A673 (cell line): ENCODE measurements around the gene HMGN1. TPM values are rescaled to one million over a fixed set of nuclear protein-coding genes. Genes with fewer than 3 reads are reported as not detected.

Experiments
- BruUV-seq: library from RNA; stranded (reverse); fragments of 400-500 nt; replicated peaks from 2 replicates; lab custom pipeline; 2021; lab: Mats Ljungman, UMichigan
- CTCF ChIA-PET: fragments of 300-600 bp; sonication (Branson Sonifier 250); formaldehyde crosslinking; loops from one replicate; lab custom pipeline; 2022; ENCODE audit warnings: antibody characterized with exemption; lab: Charles Lee
- POLR2A ChIA-PET: fragments of 300-600 bp; sonication (Branson Sonifier 250); formaldehyde crosslinking; loops from one replicate; lab custom pipeline; 2022; ENCODE audit warnings: antibody characterized with exemption; ENCODE audit not compliant: low non-redundant PET; lab: Charles Lee
- DNase-seq: peaks from one replicate; pipeline ENCODE4 v3.0.0-alpha.2; 2015; ENCODE audit warnings: low spot score
- H3K27ac ChIP-seq: fragments of 200-600 bp; sonication (generic); 2 replicates; pipeline ENCODE4 v1.5.1; 2016; ENCODE audit warnings: mixed run types, low read depth, mild to moderate bottlenecking, mixed read lengths, antibody characterized with exemption, low read length; ENCODE audit not compliant: poor library complexity, severe bottlenecking
- H3K27me3 ChIP-seq: fragments of 200-600 bp; sonication (generic); replicated peaks from 2 replicates; pipeline ENCODE4 v1.6.1; 2017; ENCODE audit warnings: mixed run types, low read depth, mild to moderate bottlenecking, mixed read lengths, antibody characterized with exemption, low read length; ENCODE audit not compliant: insufficient read depth, poor library complexity
- H3K36me3 ChIP-seq: fragments of 200-600 bp; sonication (generic); 2 replicates; pipeline ENCODE4 v1.6.1; 2016; ENCODE audit warnings: mixed run types, mild to moderate bottlenecking, mixed read lengths, antibody characterized with exemption, low read length; ENCODE audit not compliant: insufficient read depth, poor library complexity, severe bottlenecking
- H3K4me1 ChIP-seq: fragments of 200-600 bp; sonication (generic); 2 replicates; pipeline ENCODE4 v1.6.1; 2017; ENCODE audit warnings: mixed run types, mild to moderate bottlenecking, mixed read lengths, antibody characterized with exemption, low read length; ENCODE audit not compliant: insufficient read depth, poor library complexity, severe bottlenecking
- H3K4me3 ChIP-seq: fragments of 200-600 bp; sonication (generic); 2 replicates; pipeline ENCODE4 v1.5.1; 2016; ENCODE audit warnings: low read depth, mixed run types, mild to moderate bottlenecking, mixed read lengths, low read length; ENCODE audit not compliant: poor library complexity, severe bottlenecking
- H3K9me3 ChIP-seq: fragments of 200-600 bp; sonication (generic); 2 replicates; pipeline ENCODE4 v1.6.1; 2016; ENCODE audit warnings: mixed run types, low read depth, mild to moderate bottlenecking, mixed read lengths, antibody characterized with exemption, low read length; ENCODE audit not compliant: poor library complexity, severe bottlenecking
- EZH2 ChIP-seq: fragments of 200-600 bp; sonication (generic); IDR thresholded peaks from 2 replicates; pipeline ENCODE4 v1.6.1; 2017; ENCODE audit warnings: borderline replicate concordance, low read depth, mild to moderate bottlenecking, mixed read lengths, antibody characterized with exemption, low read length; ENCODE audit not compliant: poor library complexity, severe bottlenecking
- intact Hi-C: fragments of 100-400 bp; cut with micrococcal nuclease; formaldehyde crosslinking; loops from one replicate; pipeline ENCODE4 v1.10.0; 2022; ENCODE audit not compliant: unreplicated experiment
- total RNA-seq: library from RNA; stranded (reverse); gene quantifications from 2 replicates; pipeline ENCODE4 v1.2.3, GENCODE V29; 2021
- TF ChIP-seq, protein P1 (sequence below): fragments of 300-800, 200-600 bp; sonication (generic); conservative IDR thresholded peaks from 2 replicates; pipeline ENCODE4 v1.5.1; 2017; ENCODE audit warnings: low read depth, mild to moderate bottlenecking, antibody characterized with exemption, low read length, moderate library complexity, mixed read lengths

The HMGN1 gene
- total RNA-seq, 1 experiment from 2014 or later, result 457 TPM

DNA sequence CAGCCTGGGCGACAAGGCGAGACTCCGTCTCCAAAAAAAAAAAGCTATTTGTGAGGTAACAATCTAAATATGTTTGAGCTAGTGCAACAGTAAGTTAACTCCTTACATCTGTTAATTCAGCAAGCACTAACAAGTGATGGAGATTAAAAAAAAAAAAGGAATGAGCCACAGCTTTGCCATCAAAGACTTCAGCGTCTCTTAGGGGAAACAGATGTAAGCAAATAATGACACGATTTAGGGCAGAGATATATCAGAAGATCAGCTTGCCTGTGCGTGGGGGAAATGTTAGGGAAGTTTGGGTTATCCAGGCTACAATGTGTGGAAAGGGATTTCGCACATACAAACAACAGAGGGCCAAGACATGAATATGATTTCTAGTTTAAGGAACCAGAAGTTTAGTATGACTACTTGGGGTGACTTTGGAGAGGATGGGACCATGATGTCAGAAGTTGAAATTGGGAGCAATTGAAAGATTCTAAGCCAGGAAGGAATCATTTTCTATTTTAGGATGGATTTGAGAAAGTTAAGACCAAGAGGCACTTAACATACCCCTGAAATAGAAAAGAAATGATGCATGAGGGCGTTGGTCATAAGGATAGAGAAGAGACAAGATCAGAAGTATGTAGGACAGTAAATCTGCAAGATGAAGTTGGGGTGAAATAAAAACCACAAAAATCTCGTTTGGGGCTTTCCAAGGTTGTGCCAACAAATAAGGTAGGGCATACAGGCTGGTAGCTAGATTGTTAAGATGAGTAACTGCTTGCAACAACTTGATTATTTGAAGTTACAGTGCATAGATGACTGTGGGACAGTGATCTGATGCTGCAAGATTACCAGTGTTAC, 33.1 kb downstream of the HMGN1 start:
- BruUV-seq, result TSS peak; percentile 17
- no peak for DNase-seq
- intact Hi-C loops, result loop anchor here (2.0 kb wide), 1 partner anchor 73 kb away; no protein-coding TSS in a partner anchor

DNA sequence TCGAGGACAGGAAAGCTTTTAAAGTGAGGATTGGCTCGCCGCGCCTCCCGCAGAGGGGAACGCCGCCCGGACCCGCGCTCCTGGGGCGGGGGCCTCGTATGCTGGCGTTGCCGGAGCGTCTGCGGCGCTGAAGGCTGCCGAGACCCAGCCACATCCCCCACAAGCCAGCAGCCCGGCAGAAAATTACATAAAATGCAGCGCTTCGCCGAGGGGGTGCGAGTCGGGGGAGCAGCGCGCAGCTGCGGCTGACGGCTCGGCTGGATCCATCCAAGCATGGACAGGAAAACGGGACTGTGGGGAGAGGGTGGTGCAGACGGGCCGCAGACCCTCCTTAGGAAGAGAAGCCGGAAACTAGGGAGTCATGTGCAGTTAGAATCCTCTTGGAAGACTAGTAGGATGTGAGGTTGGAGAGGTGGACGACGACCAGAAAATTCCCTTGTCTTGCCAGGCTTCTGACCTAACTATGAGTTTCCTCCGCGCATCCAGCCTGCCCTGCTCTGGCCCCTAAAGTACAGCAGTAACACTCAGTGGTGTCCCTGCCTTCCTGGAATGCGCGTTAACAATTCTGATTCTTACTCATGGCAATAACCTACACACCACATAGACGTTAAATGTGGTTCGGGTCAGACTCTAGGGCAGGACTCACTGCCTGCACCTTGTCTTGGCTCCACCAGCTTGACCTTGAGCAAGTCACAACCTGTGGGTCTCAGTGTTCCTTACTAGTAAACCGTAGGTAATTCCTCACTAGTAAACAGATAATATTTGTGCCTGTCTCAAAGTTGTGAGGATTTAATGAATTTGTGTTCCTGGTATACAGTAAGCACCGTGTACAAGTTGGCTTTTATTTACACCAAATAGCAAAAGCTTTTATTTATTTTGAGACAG, 34.5 kb downstream of the HMGN1 start:
- peaks cover 15% of the 10 kb centered on the region for H3K4me1 ChIP-seq
- TF ChIP-seq, protein P1, sequence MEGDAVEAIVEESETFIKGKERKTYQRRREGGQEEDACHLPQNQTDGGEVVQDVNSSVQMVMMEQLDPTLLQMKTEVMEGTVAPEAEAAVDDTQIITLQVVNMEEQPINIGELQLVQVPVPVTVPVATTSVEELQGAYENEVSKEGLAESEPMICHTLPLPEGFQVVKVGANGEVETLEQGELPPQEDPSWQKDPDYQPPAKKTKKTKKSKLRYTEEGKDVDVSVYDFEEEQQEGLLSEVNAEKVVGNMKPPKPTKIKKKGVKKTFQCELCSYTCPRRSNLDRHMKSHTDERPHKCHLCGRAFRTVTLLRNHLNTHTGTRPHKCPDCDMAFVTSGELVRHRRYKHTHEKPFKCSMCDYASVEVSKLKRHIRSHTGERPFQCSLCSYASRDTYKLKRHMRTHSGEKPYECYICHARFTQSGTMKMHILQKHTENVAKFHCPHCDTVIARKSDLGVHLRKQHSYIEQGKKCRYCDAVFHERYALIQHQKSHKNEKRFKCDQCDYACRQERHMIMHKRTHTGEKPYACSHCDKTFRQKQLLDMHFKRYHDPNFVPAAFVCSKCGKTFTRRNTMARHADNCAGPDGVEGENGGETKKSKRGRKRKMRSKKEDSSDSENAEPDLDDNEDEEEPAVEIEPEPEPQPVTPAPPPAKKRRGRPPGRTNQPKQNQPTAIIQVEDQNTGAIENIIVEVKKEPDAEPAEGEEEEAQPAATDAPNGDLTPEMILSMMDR, result no peak
- no peak for TF ChIP-seq EZH2
- TSS peak; percentile 75 for BruUV-seq
- ChIA-PET POLR2A (no interaction called here), CTCF (no interaction called here)
- peak; percentile 58 for DNase-seq
- no peaks in the 10 kb centered on the region for H3K9me3 ChIP-seq
- no peaks in the 10 kb centered on the region for H3K27me3 ChIP-seq
- intact Hi-C loops, result loop anchor here (2.0 kb wide), 1 partner anchor 74 kb away; no protein-coding TSS in a partner anchor
- H3K4me3 ChIP-seq, result peak overlapping the region; percentile 70
- H3K36me3 ChIP-seq, result peaks cover 15% of the 10 kb centered on the region
- H3K27ac ChIP-seq, result peak overlapping the region; percentile 99

More for the DNA sequence above, 33.1 kb downstream of the HMGN1 start:
- CTCF ChIA-PET, result no interaction called here
- Histone ChIP-seq H3K4me1 (peaks cover 15% of the 10 kb centered on the region), H3K4me3 (no peak overlapping the region), H3K36me3 (peaks cover 9% of the 10 kb centered on the region), H3K9me3 (no peaks in the 10 kb centered on the region), H3K27me3 (no peaks in the 10 kb centered on the region), H3K27ac (no peak overlapping the region)
- POLR2A ChIA-PET, result interaction anchor here (0.6 kb wide), 1 partner anchor 90 kb away, joined by 3 read pairs; no protein-coding TSS in a partner anchor
- no peak for TF ChIP-seq EZH2
- TF ChIP-seq, protein P1, result no peak

DNA sequence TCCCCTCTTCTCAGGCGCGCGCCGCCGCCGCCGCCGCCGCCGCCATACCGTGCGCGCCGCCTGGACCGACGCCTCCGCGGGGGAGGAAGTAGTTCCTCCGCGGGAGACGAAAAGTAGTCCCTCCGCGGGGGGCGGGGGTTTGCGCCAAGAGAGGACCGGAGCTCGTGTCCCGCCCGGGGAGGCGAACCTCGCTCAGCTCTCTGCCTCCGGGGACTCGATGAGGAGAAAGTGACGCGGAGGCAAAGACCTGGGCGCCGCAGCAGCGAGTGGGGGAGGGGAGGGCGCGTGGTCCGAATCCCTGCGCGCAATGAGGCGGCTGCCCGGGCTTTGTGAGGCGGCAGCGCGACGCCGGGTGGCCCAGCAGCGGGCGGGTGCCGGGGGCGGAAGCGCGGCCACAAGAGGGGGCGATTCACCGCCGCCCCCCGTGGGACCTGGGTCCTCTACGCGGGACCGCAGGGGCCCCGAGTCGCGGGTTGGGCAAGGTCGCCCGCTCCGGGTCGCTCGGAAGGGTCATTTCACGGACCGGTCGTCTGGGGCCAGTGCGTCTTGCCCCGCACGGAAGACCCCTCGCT, 35.2 kb downstream of the HMGN1 start, which contains the start of gene BRWD1:
BRWD1 (minus strand) TSS at position 62 of the 572 bp plus-strand sequence. CDS start 141 bp downstream, outside the sequence.
- Histone ChIP-seq H3K27ac (peak within 1 kb of the TSS; percentile 99), H3K27me3 (no peaks in the 10 kb centered on the region), H3K4me3 (peak within 1 kb of the TSS; percentile 70), H3K36me3 (peaks cover 15% of the 10 kb centered on the region), H3K4me1 (peaks cover 15% of the 10 kb centered on the region), H3K9me3 (no peaks in the 10 kb centered on the region)
- ChIA-PET CTCF (no interaction called here), POLR2A (no interaction called here)
- intact Hi-C loops, result loop anchor here (1.0 to 2.0 kb wide), 2 partner anchors 35 to 75 kb away; no protein-coding TSS in a partner anchor
- TF ChIP-seq, protein P1, result peak; percentile 26; the same call in 1 of the 2 replicates
- TF ChIP-seq EZH2, result no peak
- DNase-seq, result peak; percentile 91
- BruUV-seq, result no TSS peak
